Measurements from ENCODE around the gene SDK2. TPM values are rescaled to one million over a fixed set of nuclear protein-coding genes. Genes with fewer than 3 reads are reported as not detected.

The SDK2 gene
- total RNA-seq, 3 donors from 2014 or later (not counting 1 experiment from before 2014, with no cell fraction given): 0.41 to 0.90 (median 0.49) TPM

- no peaks in the 10 kb centered on the region for H3K36me3 Mint-ChIP-seq
- Histone ChIP-seq H3K4me1 (ENCODE audit: control insufficient read depth, insufficient read depth, low read length) (peaks cover 13% of the 10 kb centered on the region), H3K27me3 (ENCODE audit: control insufficient read depth, insufficient read depth, low read length) (peaks cover 15% of the 10 kb centered on the region), H3K9me3 (ENCODE audit: control insufficient read depth, insufficient read depth, low read length) (no peaks in the 10 kb centered on the region), H3K27ac (ENCODE audit: low read length) (no peak overlapping the region), H3K4me3 (ENCODE audit: low read length) (no peak overlapping the region), H3K36me3 (ENCODE audit: control insufficient read depth, insufficient read depth, low read length) (no peaks in the 10 kb centered on the region)
- peaks cover 0 to 2% of the 10 kb centered on the region in 2 donors for H3K4me1 Mint-ChIP-seq
- intact Hi-C loops (cut with micrococcal nuclease): no loop called here
- peaks cover 27 to 29% of the 10 kb centered on the region in 2 donors for H3K27me3 Mint-ChIP-seq (ENCODE audit: low read depth in 2 of 2)
- no peaks in the 10 kb centered on the region for H3K9me3 Mint-ChIP-seq
- TF ChIP-seq, protein P1, sequence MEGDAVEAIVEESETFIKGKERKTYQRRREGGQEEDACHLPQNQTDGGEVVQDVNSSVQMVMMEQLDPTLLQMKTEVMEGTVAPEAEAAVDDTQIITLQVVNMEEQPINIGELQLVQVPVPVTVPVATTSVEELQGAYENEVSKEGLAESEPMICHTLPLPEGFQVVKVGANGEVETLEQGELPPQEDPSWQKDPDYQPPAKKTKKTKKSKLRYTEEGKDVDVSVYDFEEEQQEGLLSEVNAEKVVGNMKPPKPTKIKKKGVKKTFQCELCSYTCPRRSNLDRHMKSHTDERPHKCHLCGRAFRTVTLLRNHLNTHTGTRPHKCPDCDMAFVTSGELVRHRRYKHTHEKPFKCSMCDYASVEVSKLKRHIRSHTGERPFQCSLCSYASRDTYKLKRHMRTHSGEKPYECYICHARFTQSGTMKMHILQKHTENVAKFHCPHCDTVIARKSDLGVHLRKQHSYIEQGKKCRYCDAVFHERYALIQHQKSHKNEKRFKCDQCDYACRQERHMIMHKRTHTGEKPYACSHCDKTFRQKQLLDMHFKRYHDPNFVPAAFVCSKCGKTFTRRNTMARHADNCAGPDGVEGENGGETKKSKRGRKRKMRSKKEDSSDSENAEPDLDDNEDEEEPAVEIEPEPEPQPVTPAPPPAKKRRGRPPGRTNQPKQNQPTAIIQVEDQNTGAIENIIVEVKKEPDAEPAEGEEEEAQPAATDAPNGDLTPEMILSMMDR (IDR thresholded peaks at IDR 0.05): no peak
- no peak overlapping the region for H3K4me3 Mint-ChIP-seq
- H3K27ac Mint-ChIP-seq: no peak overlapping the region
- 82% methylated on average over 7 of the region's 8 CpGs for WGBS (ENCODE audit: insufficient coverage)
- DNase-seq (no peak), ATAC-seq (no peak)
Measured at GRCh38 chr17:73637866-73638265, 6.4 kb downstream of the SDK2 start.

DNA sequence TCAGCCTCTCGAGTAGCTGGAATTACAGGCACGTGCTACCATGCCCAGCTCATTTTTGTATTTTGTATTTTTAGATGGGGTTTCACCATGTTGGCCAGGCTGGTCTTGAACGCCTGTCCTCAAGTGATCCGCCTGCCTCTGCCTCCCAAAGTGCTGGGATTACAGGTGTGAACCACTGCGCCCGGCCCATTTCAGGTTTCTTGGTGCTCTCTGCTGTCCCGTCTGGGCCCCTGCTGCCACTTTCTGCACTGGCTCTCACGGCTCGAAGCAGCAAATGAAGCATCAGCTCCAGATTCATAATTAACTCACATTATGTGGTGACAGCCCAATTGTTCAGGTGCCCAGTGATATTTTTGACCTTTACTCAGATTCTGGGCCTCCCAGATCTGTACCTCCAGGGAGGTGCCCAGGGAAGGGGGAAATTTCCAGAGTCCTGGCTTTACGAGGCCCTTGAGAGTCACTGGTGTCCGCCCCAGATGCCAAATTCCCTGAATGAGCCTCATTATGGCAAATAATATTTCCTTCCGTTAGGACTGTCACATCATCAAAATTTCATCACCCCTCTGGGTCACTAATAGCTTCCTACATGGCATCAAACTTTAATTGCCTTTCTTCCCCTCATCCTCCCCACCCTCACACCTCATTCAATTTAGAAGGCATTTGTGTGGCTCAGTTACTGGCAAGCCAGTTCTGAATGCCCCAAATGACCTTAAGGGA lies 9.0 kb downstream of the SDK2 start:
- DNase-seq (no peak), ATAC-seq (no peak)
- Histone ChIP-seq H3K9me3 (ENCODE audit: control insufficient read depth, insufficient read depth, low read length) (no peaks in the 10 kb centered on the region), H3K27me3 (ENCODE audit: control insufficient read depth, insufficient read depth, low read length) (peaks cover 3% of the 10 kb centered on the region), H3K4me1 (ENCODE audit: control insufficient read depth, insufficient read depth, low read length) (no peaks in the 10 kb centered on the region), H3K27ac (ENCODE audit: low read length) (no peak overlapping the region), H3K36me3 (ENCODE audit: control insufficient read depth, insufficient read depth, low read length) (no peaks in the 10 kb centered on the region), H3K4me3 (ENCODE audit: low read length) (no peak overlapping the region)
- Mint-ChIP-seq H3K9me3 (no peaks in the 10 kb centered on the region), H3K4me3 (no peak overlapping the region), H3K36me3 (no peaks in the 10 kb centered on the region), H3K4me1 (no peaks in the 10 kb centered on the region), H3K27ac (no peak overlapping the region), H3K27me3 (ENCODE audit: low read depth in 2 of 2) (peaks cover 11% of the 10 kb centered on the region in 2 donors)
- 87% methylated on average over 12 of the region's 12 CpGs for WGBS (ENCODE audit: insufficient coverage)
- TF ChIP-seq, protein P1 (IDR thresholded peaks at IDR 0.05): no peak
- intact Hi-C loops (cut with micrococcal nuclease): no loop called here

GRCh38 chr17:73634629-73635028 lies 9.6 kb downstream of the SDK2 start:
- TF ChIP-seq, protein P1 (IDR thresholded peaks at IDR 0.05): no peak
- Histone ChIP-seq H3K27ac (ENCODE audit: low read length) (no peak overlapping the region), H3K4me3 (ENCODE audit: low read length) (no peak overlapping the region), H3K9me3 (ENCODE audit: control insufficient read depth, insufficient read depth, low read length) (no peaks in the 10 kb centered on the region), H3K27me3 (ENCODE audit: control insufficient read depth, insufficient read depth, low read length) (peaks cover 3% of the 10 kb centered on the region), H3K4me1 (ENCODE audit: control insufficient read depth, insufficient read depth, low read length) (no peaks in the 10 kb centered on the region), H3K36me3 (ENCODE audit: control insufficient read depth, insufficient read depth, low read length) (no peaks in the 10 kb centered on the region)
- DNase-seq: no peak
- no peaks in the 10 kb centered on the region for H3K4me1 Mint-ChIP-seq
- H3K27ac Mint-ChIP-seq: no peak overlapping the region
- H3K9me3 Mint-ChIP-seq: no peaks in the 10 kb centered on the region
- no peak overlapping the region for H3K4me3 Mint-ChIP-seq
- H3K27me3 Mint-ChIP-seq (ENCODE audit: low read depth in 2 of 2): peaks cover 11% of the 10 kb centered on the region in 2 donors
- H3K36me3 Mint-ChIP-seq: no peaks in the 10 kb centered on the region
- no peak for ATAC-seq
- intact Hi-C loops (cut with micrococcal nuclease): no loop called here
- 76% methylated on average over 5 of the region's 5 CpGs for WGBS (ENCODE audit: insufficient coverage)

DNA sequence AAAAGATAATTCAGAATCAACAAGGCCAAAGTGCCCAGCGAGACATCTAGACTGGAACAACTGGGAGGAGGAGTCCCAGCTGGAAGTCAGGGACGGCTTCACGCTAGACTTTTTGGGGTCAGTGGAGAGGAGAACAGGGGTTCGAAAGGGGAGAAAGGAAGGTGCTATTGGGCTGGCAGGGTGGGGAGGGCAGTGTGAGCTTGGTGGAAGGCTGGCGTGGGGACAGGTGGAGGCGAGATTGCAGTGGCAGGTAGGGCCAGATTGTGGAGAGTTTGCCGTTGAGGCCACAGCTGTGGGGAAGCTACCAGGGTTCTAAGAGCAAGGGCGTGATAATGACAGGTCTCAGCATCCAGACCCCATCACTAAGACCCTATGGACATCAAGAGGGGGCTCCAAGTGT lies 10.5 kb downstream of the SDK2 start:
- Mint-ChIP-seq H3K4me1 (no peaks in the 10 kb centered on the region), H3K4me3 (no peak overlapping the region), H3K36me3 (no peaks in the 10 kb centered on the region), H3K27ac (no peak overlapping the region), H3K9me3 (no peaks in the 10 kb centered on the region), H3K27me3 (ENCODE audit: low read depth in 2 of 2) (peaks cover 11% of the 10 kb centered on the region in 2 donors)
- no peak overlapping the region for H3K4me3 ChIP-seq (ENCODE audit: low read length)
- ATAC-seq (no peak), DNase-seq (no peak)
- H3K36me3 ChIP-seq (ENCODE audit: control insufficient read depth, insufficient read depth, low read length): no peaks in the 10 kb centered on the region
- H3K27me3 ChIP-seq (ENCODE audit: control insufficient read depth, insufficient read depth, low read length): no peaks in the 10 kb centered on the region
- H3K27ac ChIP-seq (ENCODE audit: low read length): no peak overlapping the region
- 93% methylated on average over 8 of the region's 8 CpGs for WGBS (ENCODE audit: insufficient coverage)
- H3K4me1 ChIP-seq (ENCODE audit: control insufficient read depth, insufficient read depth, low read length): no peaks in the 10 kb centered on the region
- intact Hi-C loops (cut with micrococcal nuclease): no loop called here
- no peaks in the 10 kb centered on the region for H3K9me3 ChIP-seq (ENCODE audit: control insufficient read depth, insufficient read depth, low read length)
- TF ChIP-seq, protein P1 (IDR thresholded peaks at IDR 0.05): no peak
